Stomach (tissue), 4 donors: Measurements from ENCODE around the gene FLVCR2.

ENCODE experiments used
- POLR2A ChIP-seq, 4 donors: fragments of 450-650 bp; IDR thresholded peaks; one replicate each; pipeline ENCODE4 v1.6.1; 2016; ENCODE audit warnings: antibody characterized with exemption in 4 of 4, control low read depth in 2 of 4, mild to moderate bottlenecking in 1 of 4, moderate library complexity in 1 of 4
- POLR2AphosphoS5 ChIP-seq, 3 donors: sonication (generic); formaldehyde crosslinking; IDR thresholded peaks; one replicate each; pipeline ENCODE4 v1.6.1; 2016; ENCODE audit warnings: antibody characterized with exemption in 3 of 3
- TF ChIP-seq, protein P1 (sequence below), 7 experiments: fragments of 450-650 bp in 4 of 7; fragments of 200-600 bp in 3 of 7; sonication (generic) in 3 of 7; IDR thresholded peaks; one replicate each; pipeline ENCODE4 v1.5.1; 2016 to 2019; ENCODE audit warnings: antibody characterized with exemption in 7 of 7, control low read depth in 2 of 7, mild to moderate bottlenecking in 1 of 7

DNA sequence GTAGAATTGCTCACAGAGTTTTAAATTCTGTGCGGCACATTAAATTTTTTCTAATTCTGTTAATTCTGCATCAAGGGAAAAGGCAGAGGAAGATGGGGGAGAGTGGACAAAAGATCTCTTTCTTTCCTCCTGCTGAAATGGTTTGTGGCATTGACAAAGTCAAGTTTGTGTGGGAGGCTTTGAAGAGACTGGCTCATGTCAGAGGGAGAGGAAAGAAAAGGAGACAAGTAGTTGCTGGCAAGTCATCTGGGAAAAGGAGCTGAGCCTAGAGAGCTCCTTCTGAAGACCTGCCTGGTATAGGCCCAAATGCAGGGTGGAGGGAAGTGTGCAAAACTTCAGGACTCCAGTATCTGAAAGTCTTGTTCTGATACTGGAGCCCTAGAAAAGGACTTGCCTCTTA lies 119.0 kb downstream of the FLVCR2 start:
- TF ChIP-seq POLR2A (IDR thresholded peaks at IDR 0.05) (no peak), POLR2AphosphoS5 (IDR thresholded peaks at IDR 0.05) (no peak)
- TF ChIP-seq, protein P1, sequence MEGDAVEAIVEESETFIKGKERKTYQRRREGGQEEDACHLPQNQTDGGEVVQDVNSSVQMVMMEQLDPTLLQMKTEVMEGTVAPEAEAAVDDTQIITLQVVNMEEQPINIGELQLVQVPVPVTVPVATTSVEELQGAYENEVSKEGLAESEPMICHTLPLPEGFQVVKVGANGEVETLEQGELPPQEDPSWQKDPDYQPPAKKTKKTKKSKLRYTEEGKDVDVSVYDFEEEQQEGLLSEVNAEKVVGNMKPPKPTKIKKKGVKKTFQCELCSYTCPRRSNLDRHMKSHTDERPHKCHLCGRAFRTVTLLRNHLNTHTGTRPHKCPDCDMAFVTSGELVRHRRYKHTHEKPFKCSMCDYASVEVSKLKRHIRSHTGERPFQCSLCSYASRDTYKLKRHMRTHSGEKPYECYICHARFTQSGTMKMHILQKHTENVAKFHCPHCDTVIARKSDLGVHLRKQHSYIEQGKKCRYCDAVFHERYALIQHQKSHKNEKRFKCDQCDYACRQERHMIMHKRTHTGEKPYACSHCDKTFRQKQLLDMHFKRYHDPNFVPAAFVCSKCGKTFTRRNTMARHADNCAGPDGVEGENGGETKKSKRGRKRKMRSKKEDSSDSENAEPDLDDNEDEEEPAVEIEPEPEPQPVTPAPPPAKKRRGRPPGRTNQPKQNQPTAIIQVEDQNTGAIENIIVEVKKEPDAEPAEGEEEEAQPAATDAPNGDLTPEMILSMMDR (IDR thresholded peaks at IDR 0.05) = no peak
